HL-60 (cell line): ENCODE data around the gene TNC.

Experiments
- DNase-seq, 2 experiments: peaks; one replicate each; pipeline ENCODE4 v3.0.0-alpha.2; 2010 to 2020; ENCODE audit warnings: low read depth in 1 of 2, low spot score in 1 of 2
- H3K27ac ChIP-seq: fragments of 250-450 bp; sonication (Bioruptor Pico); replicated peaks from 2 replicates; pipeline ENCODE4 v1.5.1; 2020; ENCODE audit warnings: mild to moderate bottlenecking, moderate library complexity
- H3K27me3 ChIP-seq: fragments of 250-450 bp; sonication (Bioruptor Pico); 2 replicates; pipeline ENCODE4 v1.5.1; 2021; ENCODE audit warnings: mild to moderate bottlenecking, moderate library complexity; ENCODE audit not compliant: insufficient read depth, poor library complexity, severe bottlenecking
- H3K4me3 ChIP-seq: replicated peaks from 2 replicates; pipeline ENCODE4 v1.5.1; 2011; ENCODE audit warnings: mild to moderate bottlenecking, control low read depth, low read length; ENCODE audit not compliant: insufficient read depth
- CTCF ChIP-seq: IDR thresholded peaks from one replicate; pipeline ENCODE4 v1.5.1; 2011; ENCODE audit warnings: low read length, control low read depth, inconsistent platforms; ENCODE audit not compliant: insufficient read depth
- GABPA ChIP-seq: IDR thresholded peaks from 2 replicates; pipeline ENCODE4 v1.6.1; 2012; ENCODE audit warnings: low read depth
- POLR2AphosphoS5 ChIP-seq: IDR thresholded peaks from 2 replicates; pipeline ENCODE4 v1.6.1; 2012; ENCODE audit warnings: low read depth
- REST ChIP-seq: IDR thresholded peaks from 2 replicates; pipeline ENCODE4 v1.6.1; 2012; ENCODE audit warnings: low read depth; ENCODE audit not compliant: insufficient replicate concordance
- SPI1 ChIP-seq: IDR thresholded peaks from 2 replicates; pipeline ENCODE4 v1.6.1; 2012; ENCODE audit warnings: low read depth, mild to moderate bottlenecking, borderline replicate concordance

TNC gene

GRCh38 chr9:115162946-115163345 lies 45.0 kb upstream of the TNC start:
- no peaks in the 10 kb centered on the region for H3K27me3 ChIP-seq
- H3K4me3 ChIP-seq, result no peak overlapping the region
- TF ChIP-seq REST (no peak), CTCF (no peak), GABPA (no peak), POLR2AphosphoS5 (no peak)
- DNase-seq, result no peak
- H3K27ac ChIP-seq, result no peak overlapping the region

- no peak overlapping the region for H3K4me3 ChIP-seq
- no peak for DNase-seq
- H3K27me3 ChIP-seq, result peaks cover 2% of the 10 kb centered on the region
- H3K27ac ChIP-seq, result no peak overlapping the region
- TF ChIP-seq CTCF (no peak), POLR2AphosphoS5 (no peak), REST (no peak), SPI1 (no peak), GABPA (no peak)
Measured at GRCh38 chr9:115161446-115161845, 43.5 kb upstream of the TNC start.

GRCh38 chr9:115158661-115159481 lies 40.9 kb upstream of the TNC start:
- TF ChIP-seq REST, result no peak
- TF ChIP-seq POLR2AphosphoS5, result no peak
- TF ChIP-seq GABPA, result no peak
- no peak for TF ChIP-seq CTCF
- TF ChIP-seq SPI1, result no peak
- DNase-seq, result no peak
- Histone ChIP-seq H3K4me3 (no peak overlapping the region), H3K27ac (no peak overlapping the region), H3K27me3 (peaks cover 3% of the 10 kb centered on the region)
